ENCODE measurements around the gene LUC7L. TPM values are rescaled to one million over a fixed set of nuclear protein-coding genes. Genes with fewer than 3 reads are reported as not detected.

LUC7L gene
- total RNA-seq = 100 to 1,000 TPM; 145 to 192 TPM
- polyA plus RNA-seq (ENCODE audit: insufficient read depth, low read depth, low replicate concordance) = 81.1 TPM
- long read RNA-seq, donor 1, transcript LUC7L-201 (10 exons, 1,456 nt) = major isoform, 10 of 104 reads
- long read RNA-seq, donor 1, partial matches to known transcripts = 72 of 104 reads
- long read RNA-seq, donor 1, other reads (novel, unspliced or antisense) = 13 of 104 reads
- long read RNA-seq, donor 2, partial matches to known transcripts = 5 of 12 reads
- long read RNA-seq, donor 2, other reads (novel, unspliced or antisense) = 0 of 12 reads

DNA sequence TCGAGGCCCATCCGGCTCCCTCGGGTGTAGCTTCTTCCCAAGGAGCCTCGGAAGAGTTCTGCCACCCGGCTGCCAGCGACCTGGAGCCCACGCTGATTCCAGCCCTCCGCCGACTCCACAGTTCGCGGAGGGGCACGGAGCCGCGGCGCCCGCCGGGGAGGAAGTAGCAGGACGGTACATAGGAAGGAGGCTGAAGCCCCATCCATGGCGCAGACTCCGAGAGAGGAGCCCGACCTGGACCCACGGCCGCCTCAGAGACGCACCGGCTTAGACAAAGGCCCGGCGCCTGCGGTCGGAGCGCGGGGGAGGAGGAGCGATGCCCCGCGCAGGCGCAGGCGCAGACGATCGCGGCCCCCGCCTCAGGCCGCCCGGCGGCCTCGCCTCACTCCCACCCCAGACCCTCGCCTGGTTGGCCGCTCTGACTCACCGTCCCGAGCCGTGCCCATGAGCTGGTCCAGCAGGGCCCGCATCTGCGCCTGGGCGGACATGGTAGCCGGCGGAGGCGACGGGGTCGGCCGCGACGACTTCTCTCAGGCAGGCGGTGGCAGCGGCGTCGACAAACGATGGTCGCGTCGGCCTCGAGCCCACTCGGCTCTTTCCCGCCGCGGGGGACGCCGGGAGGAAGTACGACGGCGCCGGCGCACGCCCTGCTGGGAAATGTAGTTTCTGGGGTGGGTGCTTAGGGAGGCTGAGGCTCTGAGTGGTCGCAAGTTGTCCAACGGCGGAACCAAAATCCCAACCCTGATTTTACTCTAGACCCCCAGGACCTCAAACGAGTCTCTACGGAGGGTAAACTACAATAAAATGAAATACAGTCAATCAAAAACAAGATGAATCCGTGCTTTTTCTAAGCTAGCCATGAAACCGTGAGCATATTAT, at the start of gene LUC7L:
Gene LUC7L (minus strand): TSS at position 598 of the 879 bp plus-strand sequence. CDS start 110 bp downstream, at position 488.
- peak; percentile 93 for DNase-seq
- Histone ChIP-seq H3K4me1 (peaks cover 9% of the 10 kb centered on the region), H3K36me3 (ENCODE audit: low read depth, missing control alignments) (no peaks in the 10 kb centered on the region), H3K27me3 (no peaks in the 10 kb centered on the region), H3K9me3 (no peaks in the 10 kb centered on the region), H3K27ac (peak within 1 kb of the TSS; percentile 95 to 97), H3K4me3 (peak within 1 kb of the TSS; percentile 73 to 80)
- TF ChIP-seq POLR2A (IDR thresholded peaks at IDR 0.05) = peak; percentile 88
- TF ChIP-seq, protein P1, sequence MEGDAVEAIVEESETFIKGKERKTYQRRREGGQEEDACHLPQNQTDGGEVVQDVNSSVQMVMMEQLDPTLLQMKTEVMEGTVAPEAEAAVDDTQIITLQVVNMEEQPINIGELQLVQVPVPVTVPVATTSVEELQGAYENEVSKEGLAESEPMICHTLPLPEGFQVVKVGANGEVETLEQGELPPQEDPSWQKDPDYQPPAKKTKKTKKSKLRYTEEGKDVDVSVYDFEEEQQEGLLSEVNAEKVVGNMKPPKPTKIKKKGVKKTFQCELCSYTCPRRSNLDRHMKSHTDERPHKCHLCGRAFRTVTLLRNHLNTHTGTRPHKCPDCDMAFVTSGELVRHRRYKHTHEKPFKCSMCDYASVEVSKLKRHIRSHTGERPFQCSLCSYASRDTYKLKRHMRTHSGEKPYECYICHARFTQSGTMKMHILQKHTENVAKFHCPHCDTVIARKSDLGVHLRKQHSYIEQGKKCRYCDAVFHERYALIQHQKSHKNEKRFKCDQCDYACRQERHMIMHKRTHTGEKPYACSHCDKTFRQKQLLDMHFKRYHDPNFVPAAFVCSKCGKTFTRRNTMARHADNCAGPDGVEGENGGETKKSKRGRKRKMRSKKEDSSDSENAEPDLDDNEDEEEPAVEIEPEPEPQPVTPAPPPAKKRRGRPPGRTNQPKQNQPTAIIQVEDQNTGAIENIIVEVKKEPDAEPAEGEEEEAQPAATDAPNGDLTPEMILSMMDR (IDR thresholded peaks at IDR 0.05) = peak in 1 of 3 experiments; percentile 22
- WGBS, 2 donors = 1 to 8% methylated on average over 7 to 67 of the region's 88 CpGs
- intact Hi-C loops (cut with DNase I; ENCODE audit: low total_unique reads) = no loop called here

DNA sequence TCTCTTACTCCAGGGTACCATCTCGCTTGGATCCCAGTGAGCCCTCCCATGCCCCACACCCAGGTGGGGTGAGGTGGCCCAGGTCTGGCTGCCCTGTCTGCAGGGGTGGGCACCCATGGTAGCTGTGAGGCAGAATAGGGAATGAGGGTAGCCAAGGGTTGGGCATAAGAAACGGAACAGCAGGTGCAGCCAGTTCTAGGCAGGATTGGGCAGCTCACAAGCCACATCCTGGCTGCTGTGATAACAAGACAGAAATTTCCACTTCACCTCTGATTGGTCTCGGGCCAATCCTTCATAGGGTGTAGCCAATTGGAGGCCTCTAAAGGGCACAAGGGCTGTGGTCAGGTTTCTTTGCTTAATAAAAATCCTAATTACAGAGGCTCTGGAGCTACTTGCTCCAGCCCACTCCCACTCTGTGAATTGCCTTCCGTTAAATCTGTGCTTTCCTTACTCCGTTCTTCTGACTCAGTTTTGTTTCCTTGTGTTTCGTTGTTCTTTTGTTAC, 49.7 kb upstream of the LUC7L start:
- Histone ChIP-seq H3K27ac (no peak overlapping the region), H3K4me1 (no peaks in the 10 kb centered on the region), H3K4me3 (no peak overlapping the region), H3K9me3 (no peaks in the 10 kb centered on the region), H3K36me3 (ENCODE audit: low read depth, missing control alignments) (no peaks in the 10 kb centered on the region), H3K27me3 (no peaks in the 10 kb centered on the region)
- DNase-seq = no peak
- intact Hi-C loops (cut with DNase I; ENCODE audit: low total_unique reads) = no loop called here
- no peak for TF ChIP-seq POLR2A (IDR thresholded peaks at IDR 0.05)
- TF ChIP-seq, protein P1 (IDR thresholded peaks at IDR 0.05) = no peak
- WGBS, 2 donors = 60 to 61% methylated on average over 6 of the region's 6 CpGs

DNA sequence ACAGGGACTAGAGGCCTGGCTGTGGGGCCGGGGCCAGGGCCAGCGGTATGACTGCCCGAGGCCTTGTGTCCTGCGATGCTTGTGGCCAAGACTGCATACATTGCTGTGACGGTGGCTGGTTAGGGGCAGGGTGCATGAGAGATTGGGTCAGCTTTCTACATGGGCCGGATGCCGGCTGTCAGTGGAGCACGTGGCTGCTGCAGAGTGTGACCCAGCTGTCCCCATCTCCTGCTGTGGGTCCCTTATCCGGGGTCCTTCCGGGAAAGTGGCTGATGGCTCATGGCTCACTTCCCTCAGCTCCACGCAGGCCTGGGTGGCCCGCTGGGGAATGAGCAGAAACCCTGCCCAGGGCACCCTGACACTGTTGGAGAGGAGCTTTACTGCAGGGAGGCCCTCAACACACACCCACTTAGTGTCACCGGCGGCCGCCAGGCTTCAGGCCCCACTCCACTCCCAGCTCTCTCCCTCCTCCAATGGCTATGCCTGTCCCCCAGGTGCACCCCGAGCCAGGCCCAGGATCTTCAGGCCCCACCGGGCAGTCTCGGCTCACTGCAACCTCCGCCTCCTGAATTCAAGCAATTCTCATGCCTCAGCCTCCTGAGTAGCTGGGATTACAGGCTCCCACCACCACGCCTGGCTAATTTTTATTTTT, 47.3 kb upstream of the LUC7L start:
- no peak for DNase-seq
- H3K4me3 ChIP-seq = no peak overlapping the region
- no peak overlapping the region for H3K27ac ChIP-seq
- TF ChIP-seq POLR2A (IDR thresholded peaks at IDR 0.05) = no peak
- TF ChIP-seq, protein P1 (IDR thresholded peaks at IDR 0.05) = no peak
- no peaks in the 10 kb centered on the region for H3K27me3 ChIP-seq
- H3K36me3 ChIP-seq (ENCODE audit: low read depth, missing control alignments) = no peaks in the 10 kb centered on the region
- no peaks in the 10 kb centered on the region for H3K9me3 ChIP-seq
- intact Hi-C loops (cut with DNase I; ENCODE audit: low total_unique reads) = no loop called here
- WGBS, 2 donors = 75 to 82% methylated on average over 14 to 20 of the region's 20 CpGs
- no peaks in the 10 kb centered on the region for H3K4me1 ChIP-seq

GRCh38 chr16:275786-276232, 46.6 kb upstream of the LUC7L start, which contains the start of gene RGS11:
Gene RGS11, minus strand, starts transcription at chr16:275944. Its CDS starts 33 bp downstream, at chr16:275911.
- Histone ChIP-seq H3K4me3 (peak within 1 kb of the TSS in 1 of 2 donors; percentile 14), H3K27me3 (no peaks in the 10 kb centered on the region), H3K27ac (no peak within 1 kb of the TSS), H3K36me3 (ENCODE audit: low read depth, missing control alignments) (no peaks in the 10 kb centered on the region), H3K4me1 (no peaks in the 10 kb centered on the region), H3K9me3 (no peaks in the 10 kb centered on the region)
- TF ChIP-seq, protein P1 (IDR thresholded peaks at IDR 0.05) = no peak
- no peak for TF ChIP-seq POLR2A (IDR thresholded peaks at IDR 0.05)
- WGBS, 2 donors = 3% methylated on average over 54 of the region's 56 CpGs; no CpG with 5 or more reads in 1 of the 2 donors
- DNase-seq = no peak
- intact Hi-C loops (cut with DNase I; ENCODE audit: low total_unique reads) = no loop called here

All from testis (tissue), 5 donors.